GM18505 (cell line): Measurements from ENCODE around the gene GAPVD1.
A peak's percentile ranks its signal among the peaks of the same experiment; 100 is the strongest.
"Not testable (repeated sequence)": the region's sequence is repeated elsewhere in the genome, so short reads cannot be mapped to it uniquely, and the experiment has no call there.

ENCODE experiments used
- ATAC-seq: cut with Tn5 transposase; IDR thresholded peaks from one replicate; pipeline ENCODE4 v1.9.1; 2021; ENCODE audit not compliant: unreplicated experiment
- POLR2A ChIP-seq: IDR thresholded peaks from 4 replicates; pipeline ENCODE4 v1.6.1; 2011; ENCODE audit warnings: borderline replicate concordance; ENCODE audit not compliant: insufficient read depth, insufficient read length; ENCODE audit errors: extremely low read depth

Gene GAPVD1

GRCh38 chr9:125240649-125240999 is 21.0 kb upstream of the GAPVD1 start:
- ATAC-seq, result peak; percentile 9
- TF ChIP-seq POLR2A, result no peak

GRCh38 chr9:125241000-125241862 is 20.4 kb upstream of the GAPVD1 start, which contains the start of gene HSPA5:
Gene HSPA5 (minus strand): TSS chr9:125241343. CDS start chr9:125241126, 217 bp downstream.
- TF ChIP-seq POLR2A, result peak; percentile 99

DNA sequence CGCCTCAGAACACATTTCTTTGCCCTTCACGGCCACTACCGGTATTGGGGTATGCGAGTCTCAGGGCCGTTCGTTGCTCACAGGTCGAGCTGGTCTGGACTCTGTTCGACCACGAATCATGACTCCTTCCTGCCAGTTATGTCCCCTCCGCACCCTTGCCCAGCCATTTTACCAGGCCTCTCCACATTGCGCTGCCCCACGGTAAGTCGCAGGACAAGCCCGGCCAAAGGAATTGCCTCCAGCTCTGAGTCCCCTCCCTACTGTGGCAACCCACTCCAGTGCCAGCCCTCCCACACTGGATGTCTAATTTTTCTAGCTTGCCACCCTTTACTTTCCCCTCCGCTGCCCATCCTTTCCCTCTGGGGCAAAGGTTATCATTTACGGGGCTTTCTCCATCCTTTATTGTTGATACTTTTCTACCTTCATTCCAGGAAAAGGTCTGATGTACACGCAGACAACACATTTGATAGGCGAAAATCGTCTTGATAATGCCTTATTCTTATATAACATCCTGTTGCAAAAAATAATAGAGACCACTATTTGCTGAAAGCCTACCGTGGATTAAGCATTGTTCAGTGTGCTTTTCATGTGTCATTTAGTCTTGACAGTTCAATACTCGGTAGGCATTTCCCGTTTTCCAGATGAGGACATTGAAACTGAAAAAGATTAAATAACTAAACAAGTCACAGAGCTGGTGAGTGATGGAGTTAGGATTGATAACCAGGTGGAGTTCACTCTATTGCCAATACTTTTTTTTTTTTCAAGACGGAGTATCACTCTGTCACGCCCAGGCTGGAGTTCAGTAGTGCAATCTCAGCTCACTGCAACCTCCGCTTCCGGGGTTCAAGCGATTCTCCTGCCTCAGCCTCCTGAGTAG is 19.5 kb upstream of the GAPVD1 start:
- no peak for TF ChIP-seq POLR2A
- ATAC-seq, result peak; percentile 3

More at GRCh38 chr9:125241000-125241862, 20.4 kb upstream of the GAPVD1 start, which contains the start of gene HSPA5:
- peak; percentile 91 for ATAC-seq

DNA sequence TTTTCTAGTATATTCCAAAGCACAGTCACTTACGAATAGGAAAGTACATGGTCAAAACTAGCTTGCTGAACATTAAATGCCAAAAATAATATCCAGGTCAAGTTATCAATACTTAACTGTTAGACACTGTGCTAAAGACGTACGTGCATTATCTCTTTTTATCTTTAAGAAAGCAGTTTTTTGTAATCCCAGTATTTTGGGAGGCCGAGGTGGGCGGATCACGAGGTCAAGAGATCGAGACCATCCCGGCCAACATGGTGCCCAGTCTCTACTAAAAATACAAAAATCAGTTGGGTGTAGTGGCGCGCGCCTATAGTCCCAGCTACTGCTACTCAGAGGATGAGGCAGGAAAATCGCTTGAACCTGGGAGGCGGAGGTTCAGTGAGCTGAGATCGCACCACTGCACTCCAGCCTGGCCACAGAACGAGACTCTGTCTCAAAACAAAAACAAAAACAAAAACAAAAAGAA is 17.8 kb upstream of the GAPVD1 start:
- TF ChIP-seq POLR2A, result no peak
- ATAC-seq, result no peak

GRCh38 chr9:125246261-125246667 is 15.4 kb upstream of the GAPVD1 start:
- ATAC-seq, result no peak
- TF ChIP-seq POLR2A, result no peak

- no peak for TF ChIP-seq POLR2A
- ATAC-seq, result no peak
Measured at GRCh38 chr9:125254231-125254630, 7.4 kb upstream of the GAPVD1 start.

GRCh38 chr9:125255781-125256391 is 5.7 kb upstream of the GAPVD1 start:
- no peak for ATAC-seq
- TF ChIP-seq POLR2A, result no peak

GRCh38 chr9:125258160-125258785 is 3.4 kb upstream of the GAPVD1 start:
- ATAC-seq, result no peak
- TF ChIP-seq POLR2A, result no peak

DNA sequence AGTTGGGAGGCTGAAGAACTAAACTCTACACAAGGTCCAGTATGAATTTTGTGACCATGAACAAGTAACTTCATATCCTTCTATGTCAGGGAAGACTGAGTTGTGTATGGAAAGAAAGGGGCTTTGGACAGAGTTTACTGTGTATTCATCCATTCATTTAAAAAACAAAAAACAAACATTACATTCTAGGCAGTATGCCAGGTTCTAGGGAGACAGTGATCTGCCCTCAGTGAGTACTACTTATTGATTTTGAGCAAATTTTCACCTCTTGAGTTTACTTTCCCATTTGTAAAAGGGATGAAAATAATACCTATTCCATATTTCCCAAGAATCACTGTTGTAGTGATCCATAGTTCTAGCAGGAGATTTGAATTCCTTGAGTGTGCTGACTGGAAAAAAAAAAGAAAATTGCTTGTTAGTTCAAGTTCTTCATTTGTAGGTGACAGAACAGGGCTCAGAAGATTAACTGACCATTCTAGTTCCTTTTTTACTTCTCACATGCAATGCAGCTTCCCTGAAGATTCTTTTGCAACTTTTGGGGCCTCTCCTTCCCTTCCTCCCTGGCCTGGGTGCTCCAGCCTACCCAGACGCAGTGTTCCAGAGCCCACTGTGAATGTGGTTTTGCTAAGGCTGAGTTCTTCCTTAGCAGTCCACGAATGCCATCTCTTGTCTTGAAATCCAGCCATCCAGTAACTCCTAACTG is 2.6 kb upstream of the GAPVD1 start:
- TF ChIP-seq POLR2A, result no peak
- no peak for ATAC-seq

DNA sequence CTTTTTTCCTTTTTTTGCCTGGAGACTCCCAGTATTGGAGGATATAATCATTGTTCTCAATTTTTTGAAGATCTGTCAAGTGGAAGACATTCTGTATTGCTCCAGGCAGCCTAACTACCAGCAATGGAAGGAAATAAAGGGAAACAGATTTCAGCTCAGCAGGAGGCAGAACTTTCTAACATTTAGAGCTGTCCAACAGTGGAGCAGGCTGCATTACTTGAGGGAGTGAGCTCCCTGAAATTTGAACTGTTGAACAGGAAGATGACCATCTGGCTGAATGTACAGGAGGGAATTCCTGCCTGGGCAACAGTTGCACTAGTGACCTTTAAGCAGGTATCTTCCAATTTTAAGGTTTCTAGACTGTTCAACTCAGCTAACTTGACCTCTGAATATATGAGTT is 1.1 kb upstream of the GAPVD1 start:
- TF ChIP-seq POLR2A, result no peak
- ATAC-seq, result no peak

- TF ChIP-seq POLR2A, result no peak
- peak; percentile 11 for ATAC-seq
Measured at GRCh38 chr9:125262294-125262991, 817 bp downstream of the GAPVD1 start.

GRCh38 chr9:125264068-125264467 is 2.4 kb downstream of the GAPVD1 start:
- ATAC-seq, result not testable (repeated sequence)
